Colonic mucosa (tissue), 4 donors: ENCODE data around the gene ZNF268. TPM values are rescaled to one million over a fixed set of nuclear protein-coding genes. Genes with fewer than 3 reads are reported as not detected.
"Not testable (repeated sequence)": the region's sequence is repeated elsewhere in the genome, so short reads cannot be mapped to it uniquely, and the experiment has no call there.

Experiments used
- DNase-seq: peaks from one replicate; pipeline ENCODE4 v3.0.0-alpha.2; 2020
- H3K27ac ChIP-seq: fragments of 200-600 bp; one replicate; pipeline ENCODE4 v1.8.0; 2021
- H3K27me3 ChIP-seq: fragments of 200-600 bp; one replicate; pipeline ENCODE4 v1.8.0; 2021
- H3K36me3 ChIP-seq: fragments of 200-600 bp; one replicate; pipeline ENCODE4 v1.8.0; 2021
- H3K4me1 ChIP-seq: fragments of 200-600 bp; one replicate; pipeline ENCODE4 v1.8.0; 2021; ENCODE audit warnings: mild to moderate bottlenecking
- H3K4me3 ChIP-seq: fragments of 200-600 bp; one replicate; pipeline ENCODE4 v1.8.0; 2021
- H3K9ac ChIP-seq, 2 donors: one replicate each; pipeline ENCODE4 v1.7.0; 2013; ENCODE audit warnings: control low read depth in 2 of 2, low read depth in 2 of 2, low read length in 2 of 2
- H3K9me3 ChIP-seq: fragments of 200-600 bp; one replicate; pipeline ENCODE4 v1.8.0; 2021
- CTCF ChIP-seq: fragments of 200-600 bp; IDR thresholded peaks from one replicate; pipeline ENCODE4 v1.8.0; 2022; ENCODE audit warnings: antibody characterized with exemption, mild to moderate bottlenecking
- intact Hi-C: fragments of 100-400 bp; cut with DNase I; formaldehyde crosslinking; loops from one replicate; pipeline ENCODE4 v1.14.1; 2022
- total RNA-seq, 2 donors: library from RNA; stranded (reverse); fragmentation: NEBNext Ultra II Directional in 1 of 2; extraction: Animal tissue kit (Norgen Biotek cat#: 25700) in 1 of 2; gene quantifications; one replicate each; pipeline ENCODE4 v1.2.1, GENCODE V29; 2021
- donor health status: healthy.
- donor health status: DM: no; HTN: no; CAD: no.
- donor health status: DM: no; HTN: no; CAD: no.

ZNF268 gene
- total RNA-seq, 2 donors from 2014 or later = 13.3 to 15.5 TPM

GRCh38 chr12:133235401-133236112 lies 54.3 kb downstream of the ZNF268 start, which contains the start of gene ANHX:
Gene ANHX (minus strand): TSS chr12:133235877. CDS start chr12:133234356, 1,521 bp downstream.
- Histone ChIP-seq H3K36me3 (no peaks in the 10 kb centered on the region), H3K9ac (no peak within 1 kb of the TSS), H3K4me3 (no peak within 1 kb of the TSS), H3K27me3 (no peaks in the 10 kb centered on the region), H3K4me1 (no peaks in the 10 kb centered on the region), H3K9me3 (no peaks in the 10 kb centered on the region), H3K27ac (no peak within 1 kb of the TSS)
- intact Hi-C loops = no loop called here
- TF ChIP-seq CTCF = no peak
- no peak for DNase-seq

GRCh38 chr12:133236144-133236543 lies 54.8 kb downstream of the ZNF268 start:
- intact Hi-C loops = no loop called here
- no peak for DNase-seq
- Histone ChIP-seq H3K4me3 (no peak overlapping the region), H3K36me3 (no peaks in the 10 kb centered on the region), H3K4me1 (no peaks in the 10 kb centered on the region), H3K9ac (no peak overlapping the region), H3K27ac (no peak overlapping the region), H3K9me3 (no peaks in the 10 kb centered on the region), H3K27me3 (no peaks in the 10 kb centered on the region)
- no peak for TF ChIP-seq CTCF

- H3K27me3 ChIP-seq = no peaks in the 10 kb centered on the region
- no peaks in the 10 kb centered on the region for H3K4me1 ChIP-seq
- no peak for TF ChIP-seq CTCF
- H3K36me3 ChIP-seq = no peaks in the 10 kb centered on the region
- no peak overlapping the region for H3K9ac ChIP-seq
- H3K27ac ChIP-seq = no peak overlapping the region
- intact Hi-C loops = no loop called here
- DNase-seq = no peak
- H3K4me3 ChIP-seq = no peak overlapping the region
- no peaks in the 10 kb centered on the region for H3K9me3 ChIP-seq
Measured at GRCh38 chr12:133236556-133236955, 55.3 kb downstream of the ZNF268 start.

GRCh38 chr12:133251732-133252131 lies 70.4 kb downstream of the ZNF268 start:
- Histone ChIP-seq H3K9me3 (no peaks in the 10 kb centered on the region), H3K27ac (no peak overlapping the region), H3K36me3 (no peaks in the 10 kb centered on the region), H3K4me1 (no peaks in the 10 kb centered on the region), H3K9ac (no peak overlapping the region), H3K27me3 (no peaks in the 10 kb centered on the region), H3K4me3 (no peak overlapping the region)
- TF ChIP-seq CTCF = no peak
- no peak for DNase-seq
- intact Hi-C loops = no loop called here

GRCh38 chr12:133255833-133256232 lies 74.5 kb downstream of the ZNF268 start:
- DNase-seq, H3K27ac ChIP-seq, H3K27me3 ChIP-seq, H3K36me3 ChIP-seq, H3K4me1 ChIP-seq, intact Hi-C loops, H3K9ac ChIP-seq, H3K9me3 ChIP-seq, H3K4me3 ChIP-seq: not testable (repeated sequence)

- Histone ChIP-seq H3K36me3 (no peaks in the 10 kb centered on the region), H3K27me3 (no peaks in the 10 kb centered on the region), H3K27ac (no peak overlapping the region), H3K9ac (no peak overlapping the region), H3K4me1 (no peaks in the 10 kb centered on the region), H3K4me3 (no peak overlapping the region), H3K9me3 (no peaks in the 10 kb centered on the region)
- DNase-seq = no peak
- no peak for TF ChIP-seq CTCF
- intact Hi-C loops = no loop called here
Measured at GRCh38 chr12:133256321-133256720, 75.0 kb downstream of the ZNF268 start.
